Nephron (organoid): ENCODE measurements around the gene OR2V1.

ENCODE experiments used
- H3K27ac Mint-ChIP-seq, 3 experiments: 2 replicates each; pipeline ENCODE4 v1.8.0; 2020; ENCODE audit warnings: mixed read lengths in 3 of 3, mild to moderate bottlenecking in 2 of 3, moderate library complexity in 1 of 3
- H3K27me3 Mint-ChIP-seq: 2 replicates; pipeline ENCODE4 v1.8.0; 2021; ENCODE audit warnings: low read depth, mild to moderate bottlenecking, moderate library complexity, mixed read lengths
- H3K36me3 Mint-ChIP-seq: 2 replicates; pipeline ENCODE4 v1.8.0; 2020; ENCODE audit warnings: low read depth, mixed read lengths
- H3K4me1 Mint-ChIP-seq: 2 replicates; pipeline ENCODE4 v1.8.0; 2020; ENCODE audit warnings: mixed read lengths
- H3K4me3 Mint-ChIP-seq, 3 experiments: 2 replicates each; pipeline ENCODE4 v1.8.0; 2020; ENCODE audit warnings: mild to moderate bottlenecking in 3 of 3, mixed read lengths in 3 of 3, moderate library complexity in 2 of 3
- H3K9me3 Mint-ChIP-seq: 2 replicates; pipeline ENCODE4 v1.8.0; 2020; ENCODE audit warnings: mixed read lengths
- CTCF ChIP-seq, 3 experiments: fragments of 200-600 bp; sonication (generic); IDR thresholded peaks; one replicate each; pipeline ENCODE4 v1.5.0; 2021; ENCODE audit warnings: antibody characterized with exemption in 3 of 3; ENCODE audit not compliant: unreplicated experiment in 3 of 3

Gene OR2V1

DNA sequence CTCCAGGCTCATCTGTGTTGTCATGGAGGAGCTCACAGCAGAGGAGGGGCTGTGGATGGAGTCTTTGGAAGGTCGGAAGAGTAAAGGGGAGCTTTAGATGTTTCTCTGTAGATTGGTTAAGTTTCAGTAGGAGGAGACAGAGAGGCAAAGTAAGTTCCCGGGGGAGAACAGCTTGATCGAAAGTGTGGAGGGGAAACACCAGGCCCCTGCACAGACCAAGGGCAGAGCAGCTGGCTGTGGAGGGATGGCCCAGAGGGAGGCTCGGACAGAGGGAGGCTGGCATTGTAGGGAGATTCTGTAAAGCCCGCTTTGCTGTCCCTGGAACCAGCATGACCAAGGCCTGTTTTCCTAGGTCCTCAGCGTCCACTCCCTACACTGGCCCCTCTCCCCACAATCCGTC lies 11.1 kb upstream of the OR2V1 start:
- TF ChIP-seq CTCF (IDR thresholded peaks at IDR 0.05; ENCODE audit: unreplicated experiment in 3 of 3), result no peak
- Mint-ChIP-seq H3K4me3 (no peak overlapping the region), H3K4me1 (no peaks in the 10 kb centered on the region), H3K27me3 (peaks cover 38% of the 10 kb centered on the region), H3K27ac (no peak overlapping the region), H3K36me3 (no peaks in the 10 kb centered on the region), H3K9me3 (peaks cover 19% of the 10 kb centered on the region)

DNA sequence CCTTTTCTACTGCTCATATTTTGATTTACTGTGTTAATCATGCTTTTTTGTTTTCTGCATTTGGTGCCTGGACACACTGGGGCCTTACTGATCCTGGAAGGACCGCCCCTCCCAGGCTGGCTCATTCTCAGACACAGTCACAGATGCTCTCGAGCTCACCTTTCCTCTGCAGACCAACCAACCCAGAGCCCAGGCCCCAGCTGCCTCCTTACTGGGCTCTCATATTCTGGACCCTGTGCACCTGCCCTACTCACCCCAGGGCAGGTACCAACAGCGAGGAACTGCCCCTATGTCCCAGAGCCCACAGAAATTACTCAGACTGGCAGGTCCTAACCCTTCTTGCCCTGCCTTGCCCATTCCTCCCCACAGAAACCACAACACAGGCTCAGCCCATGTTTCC lies 9.8 kb upstream of the OR2V1 start:
- no peak for TF ChIP-seq CTCF (IDR thresholded peaks at IDR 0.05; ENCODE audit: unreplicated experiment in 3 of 3)
- no peaks in the 10 kb centered on the region for H3K36me3 Mint-ChIP-seq
- no peak overlapping the region for H3K27ac Mint-ChIP-seq
- H3K9me3 Mint-ChIP-seq, result peaks cover 12% of the 10 kb centered on the region
- no peak overlapping the region for H3K4me3 Mint-ChIP-seq
- no peaks in the 10 kb centered on the region for H3K4me1 Mint-ChIP-seq
- peaks cover 30% of the 10 kb centered on the region for H3K27me3 Mint-ChIP-seq

GRCh38 chr5:181138258-181138657 lies 7.3 kb upstream of the OR2V1 start:
- H3K4me3 Mint-ChIP-seq, result no peak overlapping the region
- no peak for TF ChIP-seq CTCF (IDR thresholded peaks at IDR 0.05; ENCODE audit: unreplicated experiment in 3 of 3)
- peaks cover 23% of the 10 kb centered on the region for H3K9me3 Mint-ChIP-seq
- peaks cover 31% of the 10 kb centered on the region for H3K27me3 Mint-ChIP-seq
- H3K27ac Mint-ChIP-seq, result no peak overlapping the region
- no peaks in the 10 kb centered on the region for H3K4me1 Mint-ChIP-seq
- H3K36me3 Mint-ChIP-seq, result no peaks in the 10 kb centered on the region

DNA sequence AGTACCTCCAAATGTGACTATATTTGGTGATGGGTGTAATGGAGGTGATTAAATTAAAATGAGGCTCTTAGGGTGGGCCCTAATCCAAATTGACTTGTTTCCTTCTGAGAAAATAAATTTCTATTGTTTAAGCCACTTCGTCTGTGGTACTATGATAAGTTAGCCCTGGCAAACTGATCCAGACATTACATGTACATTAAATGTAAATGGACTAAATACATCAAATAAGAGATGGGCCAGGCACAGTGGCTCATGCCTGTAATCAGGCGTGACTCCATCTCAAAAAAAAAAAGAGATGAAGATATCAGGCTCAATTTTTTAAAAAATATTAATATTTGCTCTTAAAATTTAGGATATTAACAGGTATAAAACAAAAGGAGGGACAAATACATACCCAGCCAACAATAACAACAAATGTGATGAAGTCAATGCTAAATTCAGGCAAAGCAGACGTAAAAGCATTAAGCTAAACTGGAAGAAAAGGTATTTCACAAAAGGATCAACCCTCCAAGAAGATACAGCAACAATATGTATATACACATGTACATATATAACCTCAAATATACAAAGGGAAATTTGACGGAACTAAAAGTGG lies 5.5 kb upstream of the OR2V1 start:
- Mint-ChIP-seq H3K36me3 (no peaks in the 10 kb centered on the region), H3K4me3 (no peak overlapping the region), H3K9me3 (peaks cover 26% of the 10 kb centered on the region), H3K27ac (no peak overlapping the region), H3K4me1 (no peaks in the 10 kb centered on the region), H3K27me3 (peaks cover 28% of the 10 kb centered on the region)
- no peak for TF ChIP-seq CTCF (IDR thresholded peaks at IDR 0.05; ENCODE audit: unreplicated experiment in 3 of 3)

- Mint-ChIP-seq H3K36me3 (no peaks in the 10 kb centered on the region), H3K4me1 (no peaks in the 10 kb centered on the region), H3K27ac (no peak overlapping the region), H3K27me3 (peaks cover 26% of the 10 kb centered on the region), H3K9me3 (peaks cover 26% of the 10 kb centered on the region), H3K4me3 (no peak overlapping the region)
- TF ChIP-seq CTCF (IDR thresholded peaks at IDR 0.05; ENCODE audit: unreplicated experiment in 3 of 3), result no peak
Observed at GRCh38 chr5:181134259-181134658, 3.3 kb upstream of the OR2V1 start.

- no peaks in the 10 kb centered on the region for H3K36me3 Mint-ChIP-seq
- peaks cover 25% of the 10 kb centered on the region for H3K9me3 Mint-ChIP-seq
- no peak overlapping the region for H3K27ac Mint-ChIP-seq
- H3K4me1 Mint-ChIP-seq, result no peaks in the 10 kb centered on the region
- H3K27me3 Mint-ChIP-seq, result peaks cover 31% of the 10 kb centered on the region
- no peak overlapping the region for H3K4me3 Mint-ChIP-seq
- TF ChIP-seq CTCF (IDR thresholded peaks at IDR 0.05; ENCODE audit: unreplicated experiment in 3 of 3), result no peak
Observed at GRCh38 chr5:181133610-181134231, 2.8 kb upstream of the OR2V1 start.
